Activated gamma-delta T cell treated with Interleukin-2 at 50 U/mL for 16 hours (primary cell): ENCODE results near the gene WIPF3.
"Not testable (repeated sequence)": the region's sequence is repeated elsewhere in the genome, so short reads cannot be mapped to it uniquely, and the experiment has no call there.

ENCODE experiments used
- DNase-seq: peaks from one replicate; pipeline ENCODE4 v3.0.0-alpha.2; 2020

WIPF3 gene

GRCh38 chr7:29883462-29884398, 77.4 kb downstream of the WIPF3 start:
- peak; percentile 5 for DNase-seq

DNA sequence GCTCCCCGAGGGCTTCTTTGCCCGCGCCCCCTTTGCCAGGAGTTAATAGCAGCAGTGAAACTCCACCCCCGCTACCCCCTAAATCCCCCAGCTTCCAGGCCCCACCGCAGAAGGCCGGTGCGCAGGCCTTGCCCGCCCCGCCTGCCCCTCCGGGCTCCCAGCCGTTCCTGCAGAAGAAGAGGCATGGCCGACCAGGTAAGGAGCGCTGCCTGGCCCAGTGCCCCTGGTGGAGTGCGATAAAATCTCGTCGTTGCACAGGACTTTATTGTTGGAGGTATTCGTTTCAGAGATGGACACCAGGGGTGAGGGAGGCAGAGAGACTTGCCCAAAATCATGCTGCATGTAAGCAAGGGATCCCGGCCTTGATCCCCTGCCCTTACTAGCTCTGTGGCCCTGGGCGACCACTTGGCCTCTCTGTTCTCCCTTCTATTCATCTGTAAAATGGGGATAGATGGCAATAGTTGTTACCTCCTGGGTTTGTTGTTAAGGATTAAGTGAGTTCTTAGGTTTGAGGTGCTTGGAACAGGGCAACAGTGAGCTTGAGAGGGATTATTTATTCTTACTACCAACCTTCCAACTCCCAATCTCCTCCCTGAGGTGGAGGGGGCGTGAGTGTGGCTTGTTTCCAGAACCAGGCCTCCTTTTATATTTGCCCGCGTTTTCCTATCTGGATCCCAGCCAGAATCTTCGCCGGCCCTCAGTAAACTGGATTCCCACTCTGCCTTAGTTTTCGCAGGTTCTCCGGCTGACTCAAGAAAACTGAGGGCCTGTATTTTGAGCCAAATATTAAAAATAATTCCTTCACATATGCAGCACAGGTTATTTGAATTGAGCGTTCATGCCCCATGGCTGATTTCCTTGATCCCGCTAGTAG, 78.3 kb downstream of the WIPF3 start:
- no peak for DNase-seq

GRCh38 chr7:29885626-29886025, 79.3 kb downstream of the WIPF3 start:
- no peak for DNase-seq

GRCh38 chr7:29886827-29887226, 80.5 kb downstream of the WIPF3 start:
- no peak for DNase-seq

DNA sequence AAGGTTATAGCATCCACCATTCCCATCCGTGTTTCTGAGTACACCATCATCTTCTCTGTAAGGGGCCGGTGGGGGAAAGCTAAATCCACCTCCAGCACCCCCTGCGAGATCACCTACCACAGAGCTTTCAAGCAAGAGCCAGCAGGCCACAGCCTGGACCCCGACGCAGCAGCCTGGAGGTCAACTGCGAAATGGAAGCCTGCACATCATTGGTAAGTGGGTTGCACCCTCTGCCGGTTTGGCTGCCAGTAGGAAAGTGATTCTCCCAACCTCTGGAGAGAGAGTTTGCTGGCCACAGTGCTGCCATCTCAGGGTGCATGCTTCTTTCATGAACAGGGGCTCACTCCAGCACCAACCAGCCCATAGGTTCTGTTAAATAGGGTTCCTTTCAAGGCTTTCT, 81.7 kb downstream of the WIPF3 start:
- no peak for DNase-seq

DNA sequence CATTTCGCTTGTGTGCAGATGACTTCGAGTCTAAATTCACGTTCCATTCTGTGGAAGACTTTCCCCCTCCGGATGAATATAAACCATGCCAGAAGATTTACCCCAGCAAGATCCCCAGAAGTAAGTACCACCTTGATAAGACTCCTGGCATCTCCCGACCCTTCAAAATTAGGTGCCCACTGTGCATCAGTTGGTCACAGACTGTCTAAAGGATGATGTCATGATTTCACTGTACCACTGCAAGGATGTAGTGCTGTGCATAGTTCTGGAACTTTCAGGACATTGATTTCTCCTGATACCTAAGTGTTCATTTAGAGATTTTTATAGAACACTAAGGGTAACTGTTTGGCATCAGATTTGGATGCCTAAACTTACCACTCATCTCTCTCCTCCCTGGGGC, 83.0 kb downstream of the WIPF3 start:
- DNase-seq = no peak

DNA sequence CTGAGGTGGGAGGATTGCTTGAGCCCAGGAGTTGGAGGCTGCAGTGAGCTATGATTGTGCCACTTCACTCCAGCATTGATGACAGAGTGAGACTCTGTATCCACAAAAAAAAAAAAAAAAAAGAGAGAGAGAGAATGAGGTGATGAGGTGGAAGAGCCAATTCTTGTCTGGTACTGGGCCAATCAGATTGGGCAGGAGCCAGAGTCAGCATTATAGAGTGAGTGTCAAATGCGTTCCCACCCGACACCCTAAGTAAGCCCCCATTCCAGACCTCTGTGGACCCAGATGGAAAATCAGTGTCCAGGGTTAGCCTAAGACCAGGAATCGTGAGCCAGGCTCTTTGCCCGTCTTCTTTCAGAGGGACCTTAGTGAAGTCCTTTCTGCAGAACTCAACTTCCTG, 83.9 kb downstream of the WIPF3 start:
- no peak for DNase-seq

- not testable (repeated sequence) for DNase-seq
Observed at GRCh38 chr7:29890786-29891185, 84.5 kb downstream of the WIPF3 start.

- DNase-seq = no peak
Observed at GRCh38 chr7:29891766-29892165, 85.5 kb downstream of the WIPF3 start.

DNA sequence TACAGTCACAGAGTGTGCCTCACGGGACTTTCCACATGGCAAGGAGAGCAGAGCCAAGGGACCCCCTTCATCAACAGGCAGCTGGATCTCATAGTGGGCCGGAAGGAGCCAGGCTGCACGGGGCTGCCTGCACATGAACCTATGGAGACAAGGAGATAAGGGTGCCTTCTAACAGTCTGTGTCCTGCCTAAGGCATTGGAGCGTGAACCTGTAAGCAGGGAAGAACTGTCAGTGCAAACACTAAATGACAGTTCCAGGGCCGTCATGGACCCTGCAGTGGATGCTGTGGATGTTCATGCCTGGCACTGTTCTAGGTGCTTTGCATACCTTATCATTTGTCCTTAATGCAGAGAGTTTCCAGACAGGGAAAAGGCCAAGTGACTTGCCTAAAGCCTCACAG, 85.9 kb downstream of the WIPF3 start:
- no peak for DNase-seq

- no peak for DNase-seq
Observed at GRCh38 chr7:29893351-29893965, 87.2 kb downstream of the WIPF3 start.

GRCh38 chr7:29894256-29894655, 87.9 kb downstream of the WIPF3 start:
- no peak for DNase-seq

DNA sequence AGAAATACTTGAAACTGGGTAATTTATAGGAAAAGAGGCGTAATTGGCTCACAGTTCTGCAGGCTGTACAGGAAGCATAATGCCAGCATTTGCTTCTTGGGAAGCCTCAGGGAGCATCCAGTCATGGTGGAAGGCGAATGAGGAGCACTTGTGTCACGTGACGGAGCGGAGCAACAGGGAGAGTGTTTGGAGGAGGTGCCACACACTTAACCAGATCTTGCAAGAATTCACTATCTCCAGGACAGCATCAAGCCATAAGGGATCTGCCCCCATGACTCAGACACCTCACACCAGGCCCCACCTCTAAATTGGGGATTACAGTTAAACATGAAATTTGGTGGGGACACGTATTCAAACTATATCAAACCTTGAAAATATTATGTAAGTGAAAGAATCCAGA, 89.3 kb downstream of the WIPF3 start:
- DNase-seq = no peak

DNA sequence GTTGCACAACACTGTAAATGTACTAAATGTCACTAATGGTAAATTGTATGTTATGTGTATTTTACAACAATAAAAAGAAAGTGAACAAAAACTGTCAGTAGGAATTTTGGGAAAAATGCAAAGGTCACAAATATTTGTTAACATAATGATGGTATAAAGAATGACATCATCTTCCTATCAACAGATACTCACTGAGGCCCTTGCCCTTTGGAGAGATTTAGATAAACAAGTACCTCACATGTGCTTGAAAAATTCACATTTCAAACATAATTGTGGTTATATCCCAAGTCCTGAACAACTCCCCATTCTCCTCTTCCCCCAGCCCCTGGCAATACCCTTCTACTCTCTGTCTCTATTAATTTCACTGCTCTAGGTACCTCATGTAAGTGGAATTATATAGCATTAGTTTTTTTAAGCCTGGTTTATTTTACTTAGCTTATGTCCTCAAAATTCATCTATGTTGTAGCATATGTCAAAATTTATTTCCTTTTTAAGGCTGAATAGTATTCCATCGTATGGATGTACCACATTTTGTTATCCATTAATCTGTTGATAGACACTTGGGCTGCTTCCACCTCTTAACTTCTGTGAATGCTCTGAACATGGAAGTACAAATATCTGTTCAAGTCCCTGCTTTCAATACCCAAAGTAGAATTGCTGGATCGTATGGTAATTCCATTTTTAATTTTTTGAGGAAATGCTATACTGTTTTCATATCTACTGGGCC, 90.5 kb downstream of the WIPF3 start:
- no peak for DNase-seq

DNA sequence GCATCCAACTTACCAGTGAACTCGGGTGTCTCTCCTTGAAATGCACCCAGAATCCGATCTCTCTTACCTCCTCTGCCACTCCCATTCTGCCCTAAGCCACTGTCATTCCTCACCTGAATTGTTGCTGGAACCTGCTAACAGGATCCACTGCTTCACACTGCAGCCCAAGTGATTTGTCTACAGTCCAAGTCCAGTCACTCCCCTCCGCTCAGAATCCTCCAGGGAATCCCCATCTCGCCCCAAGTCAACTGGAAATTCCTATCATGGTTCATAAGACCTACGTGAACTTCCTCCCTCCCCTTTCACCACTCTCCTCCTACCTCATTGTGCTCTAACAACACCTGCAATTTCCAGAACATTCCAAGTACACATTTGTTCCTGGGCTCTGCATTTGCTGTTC, 92.0 kb downstream of the WIPF3 start:
- DNase-seq = no peak

DNA sequence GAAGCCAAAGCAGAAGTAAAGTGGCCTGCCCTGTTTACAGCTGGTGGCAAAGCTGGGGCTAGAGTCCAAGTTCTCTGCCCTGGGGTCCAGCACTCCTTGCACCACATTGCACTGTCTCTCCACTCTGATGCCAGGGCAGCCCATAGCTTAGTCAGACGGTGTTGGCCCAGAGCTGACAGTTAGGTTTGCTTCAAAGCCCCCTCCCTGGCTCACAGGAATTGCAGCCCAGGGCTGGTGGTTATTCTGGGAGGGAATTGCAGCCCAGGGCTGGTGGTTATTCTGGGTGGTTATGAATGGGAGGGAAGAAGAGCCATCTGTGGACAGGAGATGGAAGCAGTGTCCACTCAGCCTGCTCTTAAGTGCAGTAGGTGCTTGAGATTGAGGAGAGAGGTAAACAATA, 94.4 kb downstream of the WIPF3 start:
- no peak for DNase-seq

DNA sequence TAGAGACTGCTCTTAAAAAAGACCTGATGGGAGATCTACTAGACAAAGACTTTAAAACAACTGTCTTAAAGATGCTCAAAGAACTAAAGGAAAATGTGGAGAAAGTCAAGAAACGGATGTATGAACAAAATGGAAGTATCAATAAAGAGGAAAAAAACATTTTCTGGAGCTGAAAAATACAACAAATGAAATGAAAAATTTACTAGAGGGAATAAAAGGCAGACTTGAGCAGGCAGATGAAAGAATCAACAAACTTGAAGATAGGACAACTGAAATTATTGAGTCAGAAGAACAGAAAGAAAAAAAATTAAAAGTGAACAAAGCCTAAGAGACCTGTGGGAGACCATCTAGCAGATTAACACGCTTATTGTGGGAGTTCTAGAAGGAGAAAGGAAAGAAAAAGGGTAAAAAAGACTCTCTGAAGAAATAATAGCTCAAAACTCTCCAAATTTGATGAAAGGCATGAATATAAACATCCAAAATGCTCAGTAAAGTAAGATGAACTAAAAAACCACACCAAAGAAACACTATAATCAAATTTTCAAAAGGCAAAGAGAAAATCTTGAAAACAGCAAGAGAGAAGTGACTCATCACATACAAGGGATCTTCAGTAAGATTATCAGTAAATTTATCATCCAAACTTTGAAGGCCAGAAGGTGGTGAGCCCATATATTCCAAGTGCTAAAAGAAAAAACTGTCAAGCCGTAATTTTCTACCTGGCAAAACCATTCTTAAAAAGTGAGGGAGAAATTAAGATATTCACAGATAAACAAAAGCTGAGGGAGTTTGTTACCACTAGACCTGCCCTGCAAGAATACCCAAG, 100.1 kb downstream of the WIPF3 start:
- no peak for DNase-seq

DNA sequence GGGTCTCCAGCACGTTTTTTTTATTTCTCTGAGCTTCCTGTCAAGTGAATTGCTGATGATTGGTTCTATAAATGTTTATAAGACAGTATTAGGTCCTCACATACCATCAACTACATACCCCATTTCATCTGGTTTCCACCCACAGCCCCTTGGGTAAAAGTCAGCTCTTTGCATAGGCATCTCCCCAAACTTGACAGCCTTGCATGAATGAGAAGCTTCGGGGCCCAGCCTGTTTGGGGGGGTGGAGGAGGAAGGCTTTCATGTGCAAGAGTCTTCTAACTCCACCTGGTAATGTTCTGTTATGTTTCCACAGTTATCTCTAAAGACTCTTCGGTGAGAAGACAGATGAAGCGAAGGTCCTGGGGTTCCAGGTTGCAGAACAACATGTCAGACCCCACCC, 107.9 kb downstream of the WIPF3 start:
- no peak for DNase-seq

DNA sequence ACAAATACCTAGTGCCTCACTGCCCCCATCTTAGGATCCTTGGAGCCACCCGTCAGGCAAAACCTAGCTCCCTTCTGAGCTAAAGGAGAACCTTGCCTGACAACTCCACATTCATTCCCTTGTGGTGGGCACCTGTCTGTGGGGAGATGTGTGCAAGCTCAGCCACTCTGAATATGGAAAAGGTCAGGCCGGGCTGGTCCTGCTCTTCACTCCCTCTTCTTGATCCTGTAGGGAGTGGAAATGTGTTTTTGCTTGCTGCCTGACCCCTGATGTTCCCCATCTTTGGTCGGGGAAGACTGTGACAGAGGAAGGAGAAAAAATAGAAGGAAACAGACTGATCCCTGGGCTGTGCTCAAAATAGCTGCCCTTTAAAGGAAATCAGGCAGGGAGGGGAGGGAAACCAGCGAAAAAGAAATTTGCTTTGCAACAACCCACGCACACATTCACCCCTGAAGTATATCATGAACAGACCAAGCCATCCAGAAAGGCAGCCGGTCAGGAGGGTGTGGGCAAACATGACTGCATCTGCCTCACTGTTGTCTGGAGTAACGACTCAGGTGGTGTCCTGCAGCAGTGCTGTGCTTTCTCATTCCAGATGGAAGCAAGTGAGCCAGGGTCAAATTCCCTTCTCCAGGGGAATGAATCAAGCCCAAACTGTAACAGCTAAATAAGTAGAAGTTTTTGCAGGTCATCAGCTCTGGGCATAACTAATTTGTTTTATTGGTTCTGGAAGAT, 109.3 kb downstream of the WIPF3 start:
- no peak for DNase-seq

GRCh38 chr7:29917641-29918040, 111.3 kb downstream of the WIPF3 start:
- no peak for DNase-seq

DNA sequence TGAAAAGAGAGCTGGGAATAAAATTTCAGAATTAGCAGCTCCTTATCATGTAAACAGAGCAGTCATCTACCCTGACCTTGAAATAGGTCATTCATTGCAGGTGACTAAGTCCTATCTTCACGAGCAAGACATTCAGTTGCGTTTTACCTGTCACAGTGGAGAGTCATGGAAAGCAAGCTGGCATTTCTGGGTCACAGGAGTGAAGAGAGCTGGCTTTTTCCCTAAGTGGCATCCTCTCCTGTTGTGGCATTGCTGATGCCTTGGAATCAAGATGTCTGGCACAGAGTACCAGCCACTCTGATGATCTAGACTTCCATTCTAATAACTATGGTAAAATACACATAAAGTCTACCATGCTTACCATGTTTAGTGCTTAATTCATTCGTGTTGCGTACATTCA, 112.5 kb downstream of the WIPF3 start:
- no peak for DNase-seq
